Measurements from ENCODE around the gene MRPS23. TPM values are rescaled to one million over a fixed set of nuclear protein-coding genes. Genes with fewer than 3 reads are reported as not detected.
A peak's percentile ranks its signal among the peaks of the same experiment; 100 is the strongest.

MRPS23 gene
- total and polyA plus RNA-seq, 2 of the 13 experiments (the other 11 are each of a cell fraction or from before 2014, with no cell fraction given), result 63.2 to 181 TPM

GRCh38 chr17:57879437-57880085 lies 29.7 kb upstream of the MRPS23 start (continued):
- TF ChIP-seq ZNF318 (CRISPR knock-in tag; IDR thresholded peaks at IDR 0.05) (no peak), ZNF317 (CRISPR knock-in tag; IDR thresholded peaks at IDR 0.05) (no peak), GZF1 (CRISPR knock-in tag; IDR thresholded peaks at IDR 0.05) (no peak), TOE1 (CRISPR knock-in tag; IDR thresholded peaks at IDR 0.05) (no peak), KAT7 (CRISPR knock-in tag; IDR thresholded peaks at IDR 0.05; ENCODE audit: borderline replicate concordance) (no peak), NFE2 (CRISPR knock-in tag; IDR thresholded peaks at IDR 0.05) (no peak), NCOR1 (IDR thresholded peaks at IDR 0.05; ENCODE audit: borderline replicate concordance, low read length) (peak; percentile 91), ZBTB7A (CRISPR knock-in tag; IDR thresholded peaks at IDR 0.05) (no peak), MIER3 (CRISPR knock-in tag; IDR thresholded peaks at IDR 0.05; ENCODE audit: borderline replicate concordance) (no peak), MLXIP (CRISPR knock-in tag; IDR thresholded peaks at IDR 0.05; ENCODE audit: borderline replicate concordance) (no peak), ZKSCAN1 (IDR thresholded peaks at IDR 0.05; ENCODE audit: low read length) (no peak), ARID3A (IDR thresholded peaks at IDR 0.05; ENCODE audit: low read depth, low read length) (peak; percentile 27; the same call in 1 of the 2 replicates), RFX3 (CRISPR knock-in tag; IDR thresholded peaks at IDR 0.05) (no peak), CSRNP2 (CRISPR knock-in tag; conservative IDR thresholded peaks at IDR 0.05; ENCODE audit: low read depth) (no peak)

Data from HepG2 (cell line).